WERI-Rb-1 (cell line): ENCODE results near the gene SOX18.

Experiments
- DNase-seq: peaks from one replicate; pipeline ENCODE4 v3.0.0-alpha.2; 2020
- H3K27ac ChIP-seq: fragments of 250-450 bp; sonication (Bioruptor Pico); 2 replicates; pipeline ENCODE4 v1.5.1; 2020; ENCODE audit warnings: mild to moderate bottlenecking, moderate library complexity
- H3K27me3 ChIP-seq: fragments of 250-450 bp; sonication (Bioruptor Pico); 2 replicates; pipeline ENCODE4 v1.5.1; 2021; ENCODE audit warnings: mild to moderate bottlenecking, low read depth, moderate library complexity; ENCODE audit not compliant: insufficient read depth, severe bottlenecking
- H3K36me3 ChIP-seq: fragments of 250-450 bp; sonication (Bioruptor Pico); 2 replicates; pipeline ENCODE4 v1.5.1; 2020; ENCODE audit warnings: mild to moderate bottlenecking, moderate library complexity
- H3K4me3 ChIP-seq: 2 replicates; pipeline ENCODE4 v1.5.1; 2011; ENCODE audit warnings: low read depth, mild to moderate bottlenecking, control low read depth, low read length
- H3K9me3 ChIP-seq: fragments of 250-450 bp; sonication (Bioruptor Pico); 2 replicates; pipeline ENCODE4 v1.5.1; 2021; ENCODE audit warnings: mild to moderate bottlenecking, moderate library complexity; ENCODE audit not compliant: severe bottlenecking
- TF ChIP-seq, protein P1 (sequence below): IDR thresholded peaks from 2 replicates; pipeline ENCODE4 v1.5.1; 2011; ENCODE audit warnings: low read depth, mild to moderate bottlenecking, control low read depth, inconsistent platforms, low read length

SOX18 gene

DNA sequence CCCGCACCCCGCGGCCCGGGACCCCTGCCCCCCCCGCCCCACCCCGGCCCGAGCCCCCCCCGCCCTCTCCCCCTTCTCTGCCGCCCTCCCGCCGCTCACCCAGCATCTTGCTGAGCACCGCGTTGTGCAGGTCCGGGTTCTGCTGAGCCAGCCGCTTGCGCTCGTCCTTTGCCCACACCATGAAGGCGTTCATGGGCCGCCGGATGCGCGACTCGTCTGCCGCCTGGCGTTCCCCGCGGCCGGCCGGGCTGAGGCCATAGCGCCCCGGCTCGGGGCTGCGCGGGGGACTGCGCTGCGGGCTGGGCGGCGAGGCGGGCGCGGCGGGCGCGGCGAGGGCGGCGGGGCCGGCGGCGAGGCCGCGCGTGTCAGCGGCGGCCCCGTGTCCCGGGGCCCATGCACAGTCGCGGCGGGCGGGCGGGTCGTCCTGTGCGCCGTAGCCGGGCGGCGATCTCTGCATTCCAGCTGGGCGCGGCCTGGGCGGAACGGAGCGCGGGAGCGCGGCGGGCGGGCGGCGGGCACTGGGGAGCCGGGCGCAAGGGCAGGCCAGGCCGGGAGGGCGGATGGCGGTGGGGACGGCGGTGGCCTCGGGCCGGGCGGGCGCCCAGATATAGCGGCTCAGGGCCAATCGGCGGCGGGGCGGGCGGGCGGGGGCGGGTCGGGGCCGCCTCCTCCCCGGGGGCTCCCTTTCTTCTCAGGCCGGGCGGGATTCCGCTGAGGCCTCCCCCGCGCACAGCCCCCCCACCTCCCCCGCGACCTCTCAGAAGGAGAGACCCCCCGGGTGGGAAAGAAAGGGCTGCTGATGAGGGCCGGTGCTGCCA, at the start of gene SOX18:
Gene SOX18 (minus strand): TSS at position 580 of the 818 bp plus-strand sequence. CDS start 123 bp downstream, at position 457.
- Histone ChIP-seq H3K9me3 (no peaks in the 10 kb centered on the region), H3K36me3 (no peaks in the 10 kb centered on the region), H3K4me3 (peak within 1 kb of the TSS; percentile 28), H3K27ac (no peak within 1 kb of the TSS), H3K27me3 (no peaks in the 10 kb centered on the region)
- TF ChIP-seq, protein P1, sequence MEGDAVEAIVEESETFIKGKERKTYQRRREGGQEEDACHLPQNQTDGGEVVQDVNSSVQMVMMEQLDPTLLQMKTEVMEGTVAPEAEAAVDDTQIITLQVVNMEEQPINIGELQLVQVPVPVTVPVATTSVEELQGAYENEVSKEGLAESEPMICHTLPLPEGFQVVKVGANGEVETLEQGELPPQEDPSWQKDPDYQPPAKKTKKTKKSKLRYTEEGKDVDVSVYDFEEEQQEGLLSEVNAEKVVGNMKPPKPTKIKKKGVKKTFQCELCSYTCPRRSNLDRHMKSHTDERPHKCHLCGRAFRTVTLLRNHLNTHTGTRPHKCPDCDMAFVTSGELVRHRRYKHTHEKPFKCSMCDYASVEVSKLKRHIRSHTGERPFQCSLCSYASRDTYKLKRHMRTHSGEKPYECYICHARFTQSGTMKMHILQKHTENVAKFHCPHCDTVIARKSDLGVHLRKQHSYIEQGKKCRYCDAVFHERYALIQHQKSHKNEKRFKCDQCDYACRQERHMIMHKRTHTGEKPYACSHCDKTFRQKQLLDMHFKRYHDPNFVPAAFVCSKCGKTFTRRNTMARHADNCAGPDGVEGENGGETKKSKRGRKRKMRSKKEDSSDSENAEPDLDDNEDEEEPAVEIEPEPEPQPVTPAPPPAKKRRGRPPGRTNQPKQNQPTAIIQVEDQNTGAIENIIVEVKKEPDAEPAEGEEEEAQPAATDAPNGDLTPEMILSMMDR = no peak
- DNase-seq = no peak

DNA sequence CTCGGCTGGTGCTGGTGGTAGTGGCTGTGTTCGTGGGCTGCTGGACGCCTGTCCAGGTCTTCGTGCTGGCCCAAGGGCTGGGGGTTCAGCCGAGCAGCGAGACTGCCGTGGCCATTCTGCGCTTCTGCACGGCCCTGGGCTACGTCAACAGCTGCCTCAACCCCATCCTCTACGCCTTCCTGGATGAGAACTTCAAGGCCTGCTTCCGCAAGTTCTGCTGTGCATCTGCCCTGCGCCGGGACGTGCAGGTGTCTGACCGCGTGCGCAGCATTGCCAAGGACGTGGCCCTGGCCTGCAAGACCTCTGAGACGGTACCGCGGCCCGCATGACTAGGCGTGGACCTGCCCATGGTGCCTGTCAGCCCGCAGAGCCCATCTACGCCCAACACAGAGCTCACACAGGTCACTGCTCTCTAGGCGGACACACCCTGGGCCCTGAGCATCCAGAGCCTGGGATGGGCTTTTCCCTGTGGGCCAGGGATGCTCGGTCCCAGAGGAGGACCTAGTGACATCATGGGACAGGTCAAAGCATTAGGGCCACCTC, 49.1 kb upstream of the SOX18 start:
- H3K9me3 ChIP-seq = no peaks in the 10 kb centered on the region
- no peak overlapping the region for H3K27ac ChIP-seq
- H3K36me3 ChIP-seq = no peaks in the 10 kb centered on the region
- H3K4me3 ChIP-seq = no peak overlapping the region
- TF ChIP-seq, protein P1 = no peak
- H3K27me3 ChIP-seq = no peaks in the 10 kb centered on the region
- DNase-seq = no peak

DNA sequence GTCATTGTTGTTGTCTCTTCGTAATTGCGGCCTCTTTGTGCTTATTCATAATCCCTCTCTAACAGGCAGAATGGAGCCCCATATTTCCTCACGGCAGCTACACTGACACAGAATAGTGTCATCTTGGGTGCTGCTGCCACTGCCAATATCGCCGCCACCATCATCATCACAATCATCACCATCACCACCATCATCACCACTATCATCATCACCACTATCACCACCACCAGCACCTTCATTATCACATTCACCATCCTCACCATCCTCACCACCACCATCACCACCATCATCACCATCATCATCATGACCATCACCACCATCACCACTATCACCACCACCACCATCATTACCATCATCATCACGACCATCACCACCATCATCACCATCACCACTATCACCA, 47.1 kb upstream of the SOX18 start:
- no peak for DNase-seq
- H3K36me3 ChIP-seq = no peaks in the 10 kb centered on the region
- H3K27ac ChIP-seq = no peak overlapping the region
- H3K4me3 ChIP-seq = no peak overlapping the region
- no peaks in the 10 kb centered on the region for H3K27me3 ChIP-seq
- TF ChIP-seq, protein P1 = no peak
- no peaks in the 10 kb centered on the region for H3K9me3 ChIP-seq

DNA sequence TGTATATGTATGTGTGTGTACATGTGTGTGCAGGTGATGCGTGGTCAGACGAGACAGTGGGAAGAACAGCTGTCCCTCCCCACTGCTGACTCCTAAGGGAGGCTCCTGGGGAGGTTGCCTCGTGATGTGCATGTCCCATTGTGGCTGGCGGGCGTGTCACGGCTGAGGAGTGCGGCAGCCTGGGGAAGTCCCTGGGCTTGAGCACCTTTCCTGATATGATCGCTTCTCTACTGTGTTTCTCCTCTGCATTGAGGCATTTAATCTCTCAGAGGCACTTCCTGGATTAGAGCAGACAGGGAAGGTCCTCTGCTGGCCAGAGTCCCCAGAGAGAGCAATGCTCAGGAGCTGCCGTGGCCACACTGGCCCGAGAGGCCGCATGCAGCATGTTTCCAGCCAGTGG, 46.5 kb upstream of the SOX18 start:
- no peak overlapping the region for H3K27ac ChIP-seq
- no peak for DNase-seq
- H3K36me3 ChIP-seq = no peaks in the 10 kb centered on the region
- H3K4me3 ChIP-seq = no peak overlapping the region
- H3K9me3 ChIP-seq = no peaks in the 10 kb centered on the region
- no peaks in the 10 kb centered on the region for H3K27me3 ChIP-seq
- TF ChIP-seq, protein P1 = no peak

DNA sequence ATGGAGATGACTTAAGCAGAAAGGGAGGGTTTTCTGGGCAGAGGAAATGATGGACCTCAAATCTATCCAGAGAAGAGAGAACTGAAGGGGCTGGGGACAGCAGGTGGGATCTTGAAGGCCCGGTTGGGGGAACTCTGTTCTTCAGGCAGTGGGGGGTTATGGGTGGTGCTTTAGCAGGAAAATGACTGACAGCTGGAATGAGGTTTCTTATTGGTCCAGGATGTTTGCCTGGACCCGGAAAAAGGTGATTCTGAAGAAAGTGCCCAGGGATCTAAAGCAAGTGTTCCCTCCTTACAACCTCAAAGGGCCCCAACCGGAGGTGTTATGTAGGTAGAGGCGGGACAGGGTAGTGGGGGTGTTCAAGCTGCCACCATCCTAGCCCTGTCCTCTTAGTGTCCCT, 46.0 kb upstream of the SOX18 start:
- no peaks in the 10 kb centered on the region for H3K9me3 ChIP-seq
- no peak for DNase-seq
- H3K27me3 ChIP-seq = no peaks in the 10 kb centered on the region
- no peaks in the 10 kb centered on the region for H3K36me3 ChIP-seq
- no peak overlapping the region for H3K4me3 ChIP-seq
- TF ChIP-seq, protein P1 = no peak
- H3K27ac ChIP-seq = no peak overlapping the region
